ENCODE data around the gene SLIT3.

The SLIT3 gene

GRCh38 chr5:169300468-169301385, at the start of gene SLIT3:
Gene SLIT3 (minus strand): TSS chr5:169301139. CDS start chr5:169300709, 430 bp downstream.
- no peak for DNase-seq

- DNase-seq = no peak
Measured at GRCh38 chr5:169350016-169350415, 49.1 kb upstream of the SLIT3 start.

DNA sequence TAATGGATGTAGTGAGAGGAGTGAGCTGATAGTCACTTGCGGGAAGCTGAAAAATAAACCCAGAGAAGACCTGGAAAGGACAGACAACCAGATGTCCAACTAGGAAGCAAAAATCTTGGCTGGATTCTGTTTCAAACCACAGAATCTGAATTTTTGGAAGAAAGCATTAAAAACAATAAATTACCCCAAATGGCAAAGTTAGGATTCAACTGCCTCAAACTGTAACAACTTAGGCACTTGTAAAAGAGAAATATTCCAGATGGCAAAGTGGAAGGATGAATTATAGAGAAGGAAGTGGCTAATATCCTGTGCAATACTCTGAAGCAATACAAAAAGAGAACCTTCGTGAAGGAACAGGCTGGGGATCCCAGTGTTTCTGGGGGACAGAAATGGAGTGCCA, 46.8 kb upstream of the SLIT3 start:
- DNase-seq = no peak

- no peak for DNase-seq
Measured at GRCh38 chr5:169344629-169345028, 43.7 kb upstream of the SLIT3 start.

- no peak for DNase-seq
Measured at GRCh38 chr5:169343766-169344165, 42.8 kb upstream of the SLIT3 start.

DNA sequence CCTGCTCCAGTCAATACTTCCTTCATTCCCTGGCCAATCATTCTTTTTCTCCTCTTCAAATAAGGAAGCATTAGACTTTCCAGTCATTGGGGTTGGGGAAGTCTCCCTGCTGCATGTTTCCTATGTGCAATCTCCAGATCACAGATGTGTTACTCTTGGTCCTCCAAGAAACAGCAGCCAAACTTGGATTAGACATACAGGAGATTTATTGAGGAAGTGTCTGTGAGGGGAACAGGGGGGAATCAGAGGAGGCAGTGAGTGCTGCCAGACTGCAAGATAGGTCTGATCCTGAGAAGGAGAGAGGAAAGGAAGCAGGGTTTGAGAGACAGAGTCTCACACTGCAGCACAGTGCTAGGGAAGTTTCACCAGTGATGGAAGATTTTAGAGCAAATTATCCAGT, 40.6 kb upstream of the SLIT3 start:
- no peak for DNase-seq

- no peak for DNase-seq
Measured at GRCh38 chr5:169339869-169340268, 38.9 kb upstream of the SLIT3 start.

DNA sequence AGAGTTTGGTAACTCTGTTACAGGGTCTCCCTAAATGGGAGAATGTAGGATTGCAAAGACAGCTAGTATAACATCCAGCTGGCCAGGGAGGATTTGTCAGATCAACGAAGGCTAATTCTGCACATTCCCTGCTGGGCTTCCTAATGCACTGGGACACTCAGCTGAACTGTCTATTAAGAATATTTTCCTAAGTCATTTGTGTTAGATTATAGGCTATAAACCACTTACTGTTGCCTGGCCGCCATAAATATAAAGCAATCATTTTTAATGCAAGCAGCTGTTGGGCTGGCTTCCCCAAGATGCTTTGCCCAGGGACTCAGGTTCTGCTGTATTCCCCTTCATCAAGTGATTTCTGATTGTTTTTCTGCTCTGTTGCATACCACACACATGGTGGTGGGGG, 35.3 kb upstream of the SLIT3 start:
- DNase-seq = no peak

- no peak for DNase-seq
Measured at GRCh38 chr5:169335806-169336205, 34.9 kb upstream of the SLIT3 start.

DNA sequence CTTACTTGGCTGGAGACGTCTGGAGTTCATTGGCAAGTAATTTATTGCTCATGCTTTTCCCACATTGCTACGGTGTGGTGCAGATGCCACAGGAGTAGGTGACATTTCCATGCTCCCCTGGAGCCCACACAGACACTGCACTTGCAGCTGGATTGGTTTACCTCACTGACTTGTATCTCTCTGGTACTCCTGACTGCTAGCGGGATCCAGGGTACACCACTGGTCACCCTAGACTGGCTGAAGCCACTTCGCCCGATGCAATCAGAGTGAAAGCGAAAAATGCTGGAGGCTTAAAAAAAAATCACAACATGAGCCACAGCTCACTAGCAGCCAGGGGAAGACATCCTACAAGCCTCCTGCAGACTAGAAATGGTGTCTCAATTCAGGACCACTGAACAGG, 32.6 kb upstream of the SLIT3 start:
- no peak for DNase-seq

GRCh38 chr5:169331292-169331852, 30.4 kb upstream of the SLIT3 start:
- no peak for DNase-seq

- DNase-seq = no peak
Measured at GRCh38 chr5:169328401-169328800, 27.5 kb upstream of the SLIT3 start.

DNA sequence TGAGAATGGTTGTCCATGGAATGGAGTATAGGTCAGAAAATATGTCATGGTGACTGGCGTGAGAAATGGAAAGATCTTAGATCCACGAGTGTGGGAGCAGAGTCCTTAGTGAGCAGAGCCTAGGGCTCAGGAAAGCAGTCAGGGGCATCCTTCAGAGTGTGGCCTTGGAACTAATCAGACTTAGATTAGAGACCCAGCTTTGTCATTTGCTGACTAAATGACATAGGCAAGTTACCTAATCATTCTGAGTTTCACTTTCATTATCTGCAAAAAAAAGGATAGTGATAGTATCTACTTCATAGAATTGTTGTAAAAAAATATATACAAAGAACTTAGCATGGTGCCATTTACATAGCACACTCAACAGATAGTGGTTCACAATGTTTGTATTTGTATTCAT, 24.3 kb upstream of the SLIT3 start:
- no peak for DNase-seq

GRCh38 chr5:169318556-169318955, 17.6 kb upstream of the SLIT3 start:
- no peak for DNase-seq

GRCh38 chr5:169307646-169308045, 6.7 kb upstream of the SLIT3 start:
- no peak for DNase-seq

DNA sequence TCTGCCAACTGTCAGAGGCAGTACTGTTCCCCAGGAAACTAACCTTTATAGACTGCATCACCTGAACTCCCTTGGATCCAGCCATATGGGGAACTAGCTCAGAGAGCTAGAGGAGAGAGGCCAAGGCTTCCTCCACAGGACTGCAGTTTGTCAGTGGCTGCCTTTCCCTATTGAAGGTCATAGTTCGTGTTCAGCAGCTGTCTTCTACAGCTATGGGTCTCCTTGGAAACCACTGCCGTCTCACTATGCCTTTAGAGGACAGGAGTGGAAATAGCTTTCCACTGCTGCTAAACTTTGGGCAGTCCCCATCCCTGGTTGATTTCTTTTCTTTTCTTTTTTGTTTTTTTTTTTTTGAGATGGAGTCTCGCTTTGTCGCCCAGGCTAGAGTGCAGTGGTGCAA, 4.4 kb upstream of the SLIT3 start:
- DNase-seq = no peak

GRCh38 chr5:169304175-169304574, 3.2 kb upstream of the SLIT3 start:
- no peak for DNase-seq

DNA sequence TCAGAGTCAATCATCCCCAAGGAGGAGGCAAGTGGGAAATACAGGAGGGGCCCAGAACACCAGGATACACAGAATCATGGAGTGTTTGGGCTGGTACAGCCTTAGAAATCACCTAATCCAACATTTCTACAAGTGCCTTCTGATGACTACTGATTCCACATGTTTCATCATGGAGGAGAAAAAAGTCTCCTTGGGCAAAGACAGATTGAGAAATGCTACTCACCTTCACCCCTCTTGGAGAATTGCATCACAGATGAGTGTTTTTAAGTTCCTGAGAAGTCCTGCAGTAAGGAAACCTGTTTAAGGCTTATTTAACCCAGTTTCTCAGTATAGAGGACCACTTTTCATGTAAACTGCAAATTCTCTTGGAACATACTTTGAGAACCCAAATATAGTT, 2.2 kb upstream of the SLIT3 start:
- DNase-seq = no peak

- DNase-seq = peak; percentile 15 to 40
Measured at GRCh38 chr5:169302491-169303118, 1.7 kb upstream of the SLIT3 start.

DNA sequence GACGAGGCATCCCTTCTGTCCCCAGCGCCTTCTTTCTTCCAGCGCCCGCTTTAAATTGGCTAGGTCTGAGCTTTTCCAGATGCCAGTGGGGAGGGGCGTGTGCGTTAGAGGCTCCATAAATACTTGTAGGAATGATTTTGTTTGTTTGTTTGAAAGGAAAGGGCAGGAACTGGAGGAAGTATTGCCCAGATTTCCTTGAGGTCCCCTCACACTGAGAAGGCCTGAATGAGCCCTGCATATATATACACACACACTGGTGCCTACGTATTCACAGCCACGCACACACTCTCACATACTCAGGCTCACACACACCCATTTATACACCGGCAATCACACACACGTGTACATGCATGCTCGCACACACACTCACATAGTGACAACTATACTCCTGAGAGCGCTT, 1.0 kb upstream of the SLIT3 start:
- no peak for DNase-seq

GRCh38 chr5:169301386-169301934, 521 bp upstream of the SLIT3 start:
- DNase-seq = no peak

DNA sequence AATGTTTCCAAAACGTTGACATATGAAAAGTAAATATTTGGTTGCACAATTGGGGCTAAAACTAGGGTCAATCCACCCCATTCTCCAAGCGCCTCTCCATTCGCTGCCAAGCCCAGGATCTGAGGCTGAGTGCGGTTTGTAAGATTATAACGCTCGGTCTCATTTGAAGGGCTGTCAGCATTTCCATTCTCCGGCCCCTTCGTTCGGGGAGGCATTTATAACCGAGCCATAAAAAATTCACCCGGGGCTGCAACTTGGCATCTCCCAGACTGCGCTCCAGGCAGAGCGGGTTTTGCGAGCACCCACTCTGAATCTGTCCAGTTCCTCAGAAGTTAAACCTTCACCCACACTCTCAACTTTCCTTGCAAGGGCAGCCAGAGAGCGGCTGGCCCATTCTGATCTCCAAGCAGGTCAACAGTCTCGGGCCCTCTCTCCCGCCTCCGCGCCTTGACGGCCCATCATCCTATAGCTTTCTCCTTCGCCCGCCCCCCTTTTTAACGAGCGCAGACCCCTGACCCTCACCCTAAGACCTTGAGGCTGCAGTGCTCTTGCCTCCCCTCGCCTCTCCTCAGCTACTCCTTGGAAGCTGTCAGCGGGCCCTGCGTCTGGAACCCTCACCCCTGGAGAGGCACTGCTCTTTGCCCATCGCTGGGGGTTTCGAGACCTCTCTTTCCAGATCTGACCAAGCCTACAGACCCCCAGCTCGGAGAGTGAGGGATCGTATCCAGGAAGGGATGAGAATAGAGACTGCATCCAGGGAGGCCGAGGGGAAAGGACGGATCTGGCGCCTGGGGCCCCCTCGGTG, 1.1 kb downstream of the SLIT3 start:
- DNase-seq = no peak

DNA sequence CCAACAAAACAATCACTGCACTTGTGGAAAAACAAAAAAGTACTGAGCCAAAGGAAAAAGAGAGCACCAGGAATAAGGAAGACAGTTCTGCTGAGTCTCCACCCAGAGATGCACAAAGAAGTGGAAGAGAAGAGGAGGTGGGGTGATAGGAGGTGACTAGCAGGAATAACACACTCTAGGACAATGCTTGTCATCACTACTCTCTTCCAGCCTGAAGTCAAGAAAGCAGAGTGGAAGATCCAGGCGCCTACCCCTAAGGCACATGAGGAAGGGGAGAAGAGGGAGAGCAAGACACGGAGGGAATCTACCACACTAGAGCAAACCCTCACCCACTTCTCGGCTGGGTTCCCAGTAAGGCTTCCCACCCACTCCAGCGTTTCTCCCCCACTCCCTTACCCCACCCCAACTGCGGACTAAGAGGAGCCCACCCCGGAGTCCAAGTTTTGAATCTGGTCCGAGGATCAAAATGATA, 1.7 kb downstream of the SLIT3 start:
- DNase-seq = no peak
